Measurements from ENCODE around the gene TNFRSF18.

Gene TNFRSF18

GRCh38 chr1:1203561-1204424 is 2.6 kb downstream of the TNFRSF18 start:
- Histone ChIP-seq H3K4me3 (ENCODE audit: low read depth in 1 of 2, low read length in 2 of 2) (no peak overlapping the region), H3K36me3 (ENCODE audit: insufficient read depth, low read length) (no peaks in the 10 kb centered on the region), H3K27me3 (ENCODE audit: insufficient read depth, low read length, poor library complexity) (peaks cover 4% of the 10 kb centered on the region), H3K9ac (ENCODE audit: low read depth, low read length) (no peak overlapping the region), H3K79me2 (ENCODE audit: insufficient read depth, low read length) (no peaks in the 10 kb centered on the region), H3K4me1 (ENCODE audit: insufficient read depth, low read length) (peaks cover 6% of the 10 kb centered on the region), H3K27ac (ENCODE audit: low read length) (no peak overlapping the region), H4K20me1 (ENCODE audit: insufficient read depth, low read length) (peaks cover 18% of the 10 kb centered on the region), H3K9me3 (ENCODE audit: insufficient read depth, low read length, severe bottlenecking) (no peaks in the 10 kb centered on the region), H2AFZ (ENCODE audit: low read depth, low read length) (no peak overlapping the region), H3K4me2 (ENCODE audit: insufficient read depth, low read length) (no peak overlapping the region)
- TF ChIP-seq EZH2 (IDR thresholded peaks at IDR 0.05; ENCODE audit: borderline replicate concordance, low read depth, low read length, severe bottlenecking) = no peak
- TF ChIP-seq, protein P1, sequence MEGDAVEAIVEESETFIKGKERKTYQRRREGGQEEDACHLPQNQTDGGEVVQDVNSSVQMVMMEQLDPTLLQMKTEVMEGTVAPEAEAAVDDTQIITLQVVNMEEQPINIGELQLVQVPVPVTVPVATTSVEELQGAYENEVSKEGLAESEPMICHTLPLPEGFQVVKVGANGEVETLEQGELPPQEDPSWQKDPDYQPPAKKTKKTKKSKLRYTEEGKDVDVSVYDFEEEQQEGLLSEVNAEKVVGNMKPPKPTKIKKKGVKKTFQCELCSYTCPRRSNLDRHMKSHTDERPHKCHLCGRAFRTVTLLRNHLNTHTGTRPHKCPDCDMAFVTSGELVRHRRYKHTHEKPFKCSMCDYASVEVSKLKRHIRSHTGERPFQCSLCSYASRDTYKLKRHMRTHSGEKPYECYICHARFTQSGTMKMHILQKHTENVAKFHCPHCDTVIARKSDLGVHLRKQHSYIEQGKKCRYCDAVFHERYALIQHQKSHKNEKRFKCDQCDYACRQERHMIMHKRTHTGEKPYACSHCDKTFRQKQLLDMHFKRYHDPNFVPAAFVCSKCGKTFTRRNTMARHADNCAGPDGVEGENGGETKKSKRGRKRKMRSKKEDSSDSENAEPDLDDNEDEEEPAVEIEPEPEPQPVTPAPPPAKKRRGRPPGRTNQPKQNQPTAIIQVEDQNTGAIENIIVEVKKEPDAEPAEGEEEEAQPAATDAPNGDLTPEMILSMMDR (IDR thresholded peaks at IDR 0.05; ENCODE audit: borderline replicate concordance, extremely low read depth, low read length, poor library complexity, severe bottlenecking) = no peak
- ATAC-seq (ENCODE audit: insufficient read depth, low read depth) (no peak), DNase-seq (no peak)

DNA sequence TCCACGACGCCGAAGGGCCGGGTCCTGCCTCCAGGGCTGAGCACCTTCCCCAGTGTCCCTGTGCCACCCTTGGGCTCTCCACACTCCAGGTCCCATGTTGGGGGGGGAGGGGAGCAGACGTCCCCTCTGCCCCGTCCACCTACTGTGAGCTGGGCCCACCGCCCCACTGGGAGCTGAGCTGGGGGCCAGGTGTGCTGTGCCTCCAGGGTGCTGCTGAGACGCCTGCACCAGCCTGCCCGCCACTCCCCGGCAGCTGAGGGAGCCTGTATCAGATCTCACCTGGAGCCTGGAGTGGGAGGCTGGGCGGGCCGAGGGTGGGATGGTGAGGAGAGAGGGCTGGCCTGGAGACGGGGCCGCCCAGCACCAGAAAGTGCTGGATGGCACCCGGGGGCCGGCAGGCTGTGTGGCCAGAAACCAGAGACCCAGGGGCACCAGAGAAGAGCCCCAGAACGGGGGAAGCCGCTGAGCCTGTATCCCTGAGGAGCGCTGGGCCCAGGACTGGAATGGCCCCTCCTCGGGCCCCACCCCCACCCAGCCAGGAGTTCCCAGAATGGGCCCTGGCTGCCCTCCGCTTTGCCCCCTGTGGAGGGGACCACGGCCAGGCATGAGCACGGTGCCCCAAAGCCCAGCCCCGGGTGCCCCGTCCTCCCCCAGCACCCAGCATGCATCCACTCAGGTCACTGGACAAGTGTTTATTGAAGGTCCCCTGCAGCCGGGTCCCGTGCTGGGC is 3.4 kb downstream of the TNFRSF18 start:
- no peaks in the 10 kb centered on the region for H3K4me1 ChIP-seq (ENCODE audit: insufficient read depth, low read length)
- no peak for ATAC-seq (ENCODE audit: insufficient read depth, low read depth)

GRCh38 chr1:1200876-1201810 is 5.2 kb downstream of the TNFRSF18 start:
- no peaks in the 10 kb centered on the region for H3K4me1 ChIP-seq (ENCODE audit: insufficient read depth, low read length)
- no peak overlapping the region for H3K4me3 ChIP-seq (ENCODE audit: low read depth in 1 of 2, low read length in 2 of 2)
- H3K36me3 ChIP-seq (ENCODE audit: insufficient read depth, low read length) = no peaks in the 10 kb centered on the region
- peaks cover 9% of the 10 kb centered on the region for H4K20me1 ChIP-seq (ENCODE audit: insufficient read depth, low read length)
- H3K9me3 ChIP-seq (ENCODE audit: insufficient read depth, low read length, severe bottlenecking) = no peaks in the 10 kb centered on the region
- ATAC-seq (ENCODE audit: insufficient read depth, low read depth) = no peak; the same call in 1 of the 3 replicates
- H3K9ac ChIP-seq (ENCODE audit: low read depth, low read length) = no peak overlapping the region
- DNase-seq = no peak
- H3K27ac ChIP-seq (ENCODE audit: low read length) = no peak overlapping the region
- H3K4me2 ChIP-seq (ENCODE audit: insufficient read depth, low read length) = no peak overlapping the region
- no peaks in the 10 kb centered on the region for H3K27me3 ChIP-seq (ENCODE audit: insufficient read depth, low read length, poor library complexity)
- no peak overlapping the region for H2AFZ ChIP-seq (ENCODE audit: low read depth, low read length)
- TF ChIP-seq, protein P1 (IDR thresholded peaks at IDR 0.05; ENCODE audit: borderline replicate concordance, extremely low read depth, low read length, poor library complexity, severe bottlenecking) = no peak
- no peak for TF ChIP-seq EZH2 (IDR thresholded peaks at IDR 0.05; ENCODE audit: borderline replicate concordance, low read depth, low read length, severe bottlenecking)
- no peaks in the 10 kb centered on the region for H3K79me2 ChIP-seq (ENCODE audit: insufficient read depth, low read length)

More for the DNA sequence above, 3.4 kb downstream of the TNFRSF18 start:
- H3K4me2 ChIP-seq (ENCODE audit: insufficient read depth, low read length) = no peak overlapping the region
- no peak overlapping the region for H3K4me3 ChIP-seq (ENCODE audit: low read depth in 1 of 2, low read length in 2 of 2)
- H3K9me3 ChIP-seq (ENCODE audit: insufficient read depth, low read length, severe bottlenecking) = no peaks in the 10 kb centered on the region
- DNase-seq = no peak
- no peaks in the 10 kb centered on the region for H3K27me3 ChIP-seq (ENCODE audit: insufficient read depth, low read length, poor library complexity)
- no peak overlapping the region for H3K9ac ChIP-seq (ENCODE audit: low read depth, low read length)
- H2AFZ ChIP-seq (ENCODE audit: low read depth, low read length) = no peak overlapping the region
- H3K27ac ChIP-seq (ENCODE audit: low read length) = no peak overlapping the region
- H4K20me1 ChIP-seq (ENCODE audit: insufficient read depth, low read length) = peaks cover 14% of the 10 kb centered on the region
- H3K36me3 ChIP-seq (ENCODE audit: insufficient read depth, low read length) = no peaks in the 10 kb centered on the region
- no peaks in the 10 kb centered on the region for H3K79me2 ChIP-seq (ENCODE audit: insufficient read depth, low read length)
- no peak for TF ChIP-seq EZH2 (IDR thresholded peaks at IDR 0.05; ENCODE audit: borderline replicate concordance, low read depth, low read length, severe bottlenecking)
- TF ChIP-seq, protein P1 (IDR thresholded peaks at IDR 0.05; ENCODE audit: borderline replicate concordance, extremely low read depth, low read length, poor library complexity, severe bottlenecking) = no peak
